A549 treated with dexamethasone at 1 μM for 4 hours (cell line): Measurements from ENCODE around the gene IRF2BP2. TPM values are rescaled to one million over a fixed set of nuclear protein-coding genes. Genes with fewer than 3 reads are reported as not detected.

Source experiments
- total RNA-seq: library from RNA; stranded (reverse); fragments of 200-300 nt; extraction: Qiagen RNA extraction; gene quantifications from 5 replicates; pipeline ENCODE4 v1.2.3, GENCODE V29; 2022

Gene IRF2BP2
- 65.5 to 92.3 TPM (median 86.5 TPM) in 5 replicates for total RNA-seq

DNA sequence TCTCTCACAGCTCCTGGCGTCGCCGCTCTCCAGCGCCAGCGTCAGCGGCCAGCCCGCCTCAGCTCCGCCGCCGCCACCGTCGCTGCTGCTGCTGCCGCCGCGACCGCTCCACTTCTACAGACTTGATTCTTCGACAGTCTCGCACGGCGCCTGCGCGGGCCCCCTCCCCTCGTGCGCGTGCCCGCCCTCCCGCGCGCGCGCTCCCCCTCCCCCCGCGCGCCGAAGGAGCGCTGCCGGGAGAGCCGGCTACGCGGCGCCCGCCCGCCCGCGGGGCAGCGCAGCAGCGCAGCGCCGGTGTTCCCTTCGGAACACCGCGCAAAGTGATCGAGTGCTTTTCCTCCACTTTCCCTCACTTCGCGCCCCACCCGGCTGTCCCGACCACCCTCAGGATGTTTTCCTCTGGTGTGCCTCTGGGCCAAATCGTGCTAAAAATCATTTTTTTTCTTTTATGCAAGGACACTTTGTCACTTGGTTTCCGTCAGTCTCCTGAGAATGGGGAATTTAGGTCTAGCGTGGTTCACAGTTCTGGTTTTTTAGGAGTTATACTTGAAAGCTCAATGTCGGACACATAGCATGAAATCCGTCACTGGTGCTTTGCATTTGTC, at the start of gene IRF2BP2:
Gene IRF2BP2 (minus strand): TSS at position 118 of the 605 bp plus-strand sequence. CDS start 684 bp downstream, outside the sequence.

Other genes with a start within 250 kb of the IRF2BP2 start
- 75.8 to 92.6 TPM (median 82.2 TPM) in 5 replicates for gene COA6, start 236.7 kb downstream of the IRF2BP2 start, total RNA-seq
- gene TARBP1, start 131.0 kb downstream of the IRF2BP2 start, total RNA-seq = 10.6 to 12.8 TPM (median 11.8 TPM) in 5 replicates